IMR-90 (cell line): ENCODE results near the gene ADCK2. TPM values are rescaled to one million over a fixed set of nuclear protein-coding genes. Genes with fewer than 3 reads are reported as not detected.

ENCODE experiments used
- ATAC-seq: fragments of 200-7000 bp; cut with Tn5 transposase; 2 replicates; pipeline ENCODE4 v1.9.1; 2020; ENCODE audit warnings: low read depth, mild to moderate bottlenecking, moderate library complexity
- BruUV-seq: library from RNA; stranded (reverse); fragments of 400-500 nt; replicated peaks from 2 replicates; lab custom pipeline; 2021; lab: Mats Ljungman, UMichigan
- CTCF ChIA-PET: fragments of 300-600 bp; formaldehyde crosslinking; extraction: SDS; loops from one replicate; lab custom pipeline; 2021; ENCODE audit warnings: antibody characterized with exemption; lab: Yijun Ruan, JAX
- POLR2A ChIA-PET: fragments of 300-600 bp; sonication (Branson Sonifier 250); formaldehyde crosslinking; loops from one replicate; lab custom pipeline; 2022; ENCODE audit warnings: antibody characterized with exemption; ENCODE audit not compliant: unreplicated experiment; lab: Charles Lee
- DNase-seq: peaks from one replicate; pipeline ENCODE4 v3.0.0; 2013
- H2AFZ ChIP-seq: replicated peaks from 2 replicates; pipeline ENCODE3; 2013; ENCODE audit warnings: low read length, mild to moderate bottlenecking; ENCODE audit not compliant: poor library complexity
- H2AK5ac ChIP-seq: 2 replicates; pipeline ENCODE4 v1.6.1; 2013; ENCODE audit warnings: low read depth, low read length, inconsistent platforms
- H2AK9ac ChIP-seq: replicated peaks from 2 replicates; pipeline ENCODE3; 2013; ENCODE audit warnings: mild to moderate bottlenecking, low read depth, low read length, moderate library complexity; ENCODE audit not compliant: poor library complexity
- H2BK120ac ChIP-seq: 2 replicates; pipeline ENCODE4 v1.6.1; 2013; ENCODE audit warnings: low read depth, low read length, inconsistent platforms
- H2BK15ac ChIP-seq: 3 replicates; pipeline ENCODE4 v1.6.1; 2013; ENCODE audit warnings: low read depth, low read length, inconsistent platforms
- H2BK20ac ChIP-seq: 2 replicates; pipeline ENCODE4 v1.6.1; 2013; ENCODE audit warnings: low read depth, mild to moderate bottlenecking, inconsistent platforms, low read length, moderate library complexity
- H2BK5ac ChIP-seq: 2 replicates; pipeline ENCODE4 v1.6.1; 2013; ENCODE audit warnings: mild to moderate bottlenecking, low read depth, low read length, inconsistent platforms; ENCODE audit not compliant: poor library complexity, severe bottlenecking
- H3K14ac ChIP-seq: replicated peaks from 2 replicates; pipeline ENCODE4 v1.6.1; 2013; ENCODE audit warnings: low read depth, low read length, inconsistent platforms
- H3K18ac ChIP-seq: 2 replicates; pipeline ENCODE4 v1.6.1; 2013; ENCODE audit warnings: low read depth, low read length, control low read depth
- H3K23ac ChIP-seq: 2 replicates; pipeline ENCODE4 v1.6.1; 2013; ENCODE audit warnings: low read depth, low read length, inconsistent platforms
- H3K27ac ChIP-seq: 2 replicates; pipeline ENCODE4 v1.5.1; 2013; ENCODE audit warnings: mild to moderate bottlenecking, control low read depth, low read length; ENCODE audit not compliant: insufficient read depth
- H3K27me3 ChIP-seq: 2 replicates; pipeline ENCODE4 v1.6.1; 2013; ENCODE audit warnings: low read length; ENCODE audit not compliant: control insufficient read depth, insufficient read depth
- H3K36me3 ChIP-seq: 2 replicates; pipeline ENCODE4 v1.6.1; 2013; ENCODE audit warnings: low read length, mixed read lengths; ENCODE audit not compliant: control insufficient read depth, insufficient read depth
- H3K4ac ChIP-seq: 2 replicates; pipeline ENCODE4 v1.6.1; 2013; ENCODE audit warnings: low read depth, low read length, inconsistent platforms
- H3K4me1 ChIP-seq: 2 replicates; pipeline ENCODE4 v1.6.1; 2013; ENCODE audit warnings: low read length, mixed read lengths; ENCODE audit not compliant: control insufficient read depth, insufficient read depth
- H3K4me2 ChIP-seq: 2 replicates; pipeline ENCODE4 v1.6.1; 2013; ENCODE audit warnings: low read depth, mild to moderate bottlenecking, control low read depth, low read length, moderate library complexity
- H3K4me3 ChIP-seq: 2 replicates; pipeline ENCODE4 v1.5.1; 2013; ENCODE audit warnings: low read depth, mild to moderate bottlenecking, control low read depth, low read length, moderate library complexity; ENCODE audit not compliant: insufficient read depth
- H3K56ac ChIP-seq: 2 replicates; pipeline ENCODE4 v1.6.1; 2013; ENCODE audit warnings: low read length, inconsistent platforms; ENCODE audit not compliant: insufficient read depth; ENCODE audit errors: extremely low read depth
- H3K79me1 ChIP-seq, 2 experiments: 2 replicates each; pipeline ENCODE4 v1.6.1; 2013; ENCODE audit warnings: low read length in 2 of 2, inconsistent platforms in 1 of 2, low read depth in 1 of 2
- H3K9ac ChIP-seq: 2 replicates; pipeline ENCODE4 v1.6.1; 2013; ENCODE audit warnings: low read depth, low read length, control low read depth
- H3K9me1 ChIP-seq: 2 replicates; pipeline ENCODE4 v1.6.1; 2013; ENCODE audit warnings: low read length, inconsistent platforms; ENCODE audit not compliant: insufficient read depth
- H3K9me3 ChIP-seq: 2 replicates; pipeline ENCODE4 v1.6.1; 2013; ENCODE audit warnings: low read length; ENCODE audit not compliant: control insufficient read depth, insufficient read depth
- H4K20me1 ChIP-seq: 2 replicates; pipeline ENCODE4 v1.6.1; 2013; ENCODE audit warnings: low read length, inconsistent platforms; ENCODE audit not compliant: insufficient read depth
- H4K5ac ChIP-seq: 2 replicates; pipeline ENCODE4 v1.6.1; 2013; ENCODE audit warnings: mild to moderate bottlenecking, low read depth, low read length, control low read depth
- H4K8ac ChIP-seq, 2 experiments: 2 replicates each; pipeline ENCODE4 v1.6.1; 2013; ENCODE audit warnings: low read depth in 2 of 2, low read length in 2 of 2, control low read depth in 1 of 2, inconsistent platforms in 1 of 2
- H4K91ac ChIP-seq: 2 replicates; pipeline ENCODE4 v1.6.1; 2013; ENCODE audit warnings: low read depth, low read length, inconsistent platforms; ENCODE audit not compliant: insufficient read depth
- BHLHE40 ChIP-seq: fragments of 150-350 bp; IDR thresholded peaks from 2 replicates; pipeline ENCODE4 v1.6.1; 2016; ENCODE audit warnings: mild to moderate bottlenecking, low read depth, low read length
- RAD21 ChIP-seq: IDR thresholded peaks from 2 replicates; pipeline ENCODE4 v1.6.1; 2012; ENCODE audit warnings: low read length, improper control_type of control experiment
- SMC3 ChIP-seq: fragments of 150-350 bp; IDR thresholded peaks from 2 replicates; pipeline ENCODE4 v1.6.1; 2016; ENCODE audit warnings: low read depth, mild to moderate bottlenecking, antibody characterized with exemption, low read length, moderate library complexity
- WGBS, 2 experiments: methylation state at CpG; one replicate each; pipeline versions ENCODE4 v1.1.5 to v1.1.7; 2013; ENCODE audit warnings: missing lambda C conversion rate in 2 of 2; ENCODE audit not compliant: insufficient read length in 1 of 2; ENCODE audit errors: extremely low coverage in 2 of 2; 5-methylcytosine and 5-hydroxymethylcytosine counted together
- dilution Hi-C: fragments of 300-500 bp; cut with HindIII; formaldehyde crosslinking; loops from one replicate; pipeline ENCODE4 v1.14.3; 2018; ENCODE audit warnings: low sequenced_read_pairs; ENCODE audit not compliant: unreplicated experiment
- in situ Hi-C: fragments of 300-500 bp; cut with MboI; formaldehyde crosslinking; loops from 3 replicates; pipeline ENCODE4 v1.14.3; 2019; ENCODE audit warnings: low sequenced_read_pairs, inconsistent platforms, mixed read lengths
- intact Hi-C: fragments of 100-400 bp; cut with micrococcal nuclease; formaldehyde crosslinking; loops from 2 replicates; pipeline ENCODE4 v1.10.0; 2022
- polyA plus RNA-seq, 3 experiments: library from polyadenylated mRNA; depleted of rRNA; stranded (reverse); fragments of >200 nt; gene quantifications; 2 replicates each; pipeline ENCODE4 v1.2.3, GENCODE V29; 2012; ENCODE audit warnings: low replicate concordance in 1 of 3
- total RNA-seq: library from RNA; depleted of rRNA; stranded (reverse); fragments of >200 nt; gene quantifications from 2 replicates; pipeline ENCODE4 v1.2.3, GENCODE V29; 2012
- TF ChIP-seq, protein P1 (sequence below): fragments of 150-350 bp; IDR thresholded peaks from 2 replicates; pipeline ENCODE4 v1.6.1; 2016; ENCODE audit warnings: low read depth, mild to moderate bottlenecking, low read length, moderate library complexity, borderline replicate concordance
- TF ChIP-seq, protein P2 (sequence below): conservative IDR thresholded peaks from 2 replicates; pipeline ENCODE4 v1.5.1; 2012; ENCODE audit warnings: mild to moderate bottlenecking, low read depth, low read length, improper control_type of control experiment

Gene ADCK2
- total and polyA plus RNA-seq, 2 of the 4 experiments (the other 2 are of a cell fraction) = 7.1 to 10.0 TPM

DNA sequence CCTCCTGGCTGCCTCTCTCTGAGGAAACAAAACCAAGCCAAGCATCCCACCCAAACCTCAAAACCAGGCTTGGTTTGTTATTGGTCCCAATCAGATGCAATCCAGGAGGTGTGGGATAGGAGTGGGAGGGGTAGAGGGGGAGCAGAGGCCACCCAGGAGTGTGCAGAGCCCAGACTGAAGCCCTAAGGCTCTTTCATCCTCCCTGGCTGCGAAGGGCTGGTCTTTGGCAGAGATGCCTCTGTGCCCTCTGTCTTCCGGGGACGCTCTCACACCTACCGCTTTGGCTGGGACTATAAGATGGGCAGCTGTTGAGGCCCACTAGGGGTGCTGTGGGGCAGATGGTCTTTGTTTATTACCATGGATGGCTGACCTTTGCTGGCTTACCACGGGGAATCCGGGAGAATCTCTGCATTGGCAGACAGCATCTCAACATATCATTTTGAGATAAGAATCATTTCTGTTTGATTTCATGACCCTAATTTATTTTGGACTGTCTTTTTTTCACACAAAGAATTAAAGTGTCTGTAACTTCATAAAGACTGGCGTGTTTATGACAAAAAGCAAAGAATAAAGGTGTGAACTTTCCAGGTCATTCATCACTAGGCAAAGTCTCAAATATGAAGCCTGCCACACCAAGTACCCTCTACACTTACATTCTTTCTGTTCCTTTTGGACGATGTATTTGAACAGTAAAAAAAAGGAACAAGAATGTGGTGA, 25.7 kb upstream of the ADCK2 start:
- no CpG with 5 or more reads among the region's 8 CpGs for WGBS, 2 experiments

More for the DNA sequence above, 25.7 kb upstream of the ADCK2 start:
- Histone ChIP-seq H3K36me3 (no peaks in the 10 kb centered on the region), H4K91ac (no peak overlapping the region), H4K8ac (peak overlapping the region in 1 of 2 experiments; percentile 50; a peak in 1 of 4 replicates), H3K9ac (no peak overlapping the region), H3K4ac (0 out of 2 replicates have a peak overlapping the region, but pooled peaks have one; percentile 25), H3K9me1 (0 out of 2 replicates have a peak, but pooled peaks cover 3% of the 10 kb centered on the region), H2BK15ac (no peak overlapping the region), H2AFZ (peak overlapping the region; percentile 59), H2BK120ac (no peak overlapping the region), H3K27me3 (no peaks in the 10 kb centered on the region), H3K27ac (no peak overlapping the region), H2AK5ac (no peak overlapping the region; the same call in 1 of the 2 replicates), H3K23ac (no peak overlapping the region), H3K4me2 (no peak overlapping the region), H3K9me3 (no peaks in the 10 kb centered on the region), H2AK9ac (peak overlapping the region; percentile 29), H3K79me1 (no peaks in the 10 kb centered on the region; a peak in 1 of 4 replicates), H3K4me1 (peaks cover 10% of the 10 kb centered on the region), H2BK20ac (no peak overlapping the region), H3K18ac (no peak overlapping the region), H2BK5ac (no peak overlapping the region), H3K14ac (no peak overlapping the region), H4K20me1 (no peaks in the 10 kb centered on the region), H3K4me3 (no peak overlapping the region), H4K5ac (no peak overlapping the region), H3K56ac (no peak overlapping the region)
- CTCF ChIA-PET = interaction anchor here (0.6 to 1.4 kb wide), 4 partner anchors 9 to 68 kb away, joined by 3 read pairs; no protein-coding TSS in a partner anchor
- intact Hi-C loops = no loop called here
- no TSS peak for BruUV-seq
- peak; percentile 37 for DNase-seq
- dilution Hi-C loops = no loop called here
- ATAC-seq = peak; percentile 83
- POLR2A ChIA-PET = no interaction called here
- in situ Hi-C loops = no loop called here
- TF ChIP-seq SMC3 (peak; percentile 39), RAD21 (peak; percentile 40), BHLHE40 (no peak)
- TF ChIP-seq, protein P1, sequence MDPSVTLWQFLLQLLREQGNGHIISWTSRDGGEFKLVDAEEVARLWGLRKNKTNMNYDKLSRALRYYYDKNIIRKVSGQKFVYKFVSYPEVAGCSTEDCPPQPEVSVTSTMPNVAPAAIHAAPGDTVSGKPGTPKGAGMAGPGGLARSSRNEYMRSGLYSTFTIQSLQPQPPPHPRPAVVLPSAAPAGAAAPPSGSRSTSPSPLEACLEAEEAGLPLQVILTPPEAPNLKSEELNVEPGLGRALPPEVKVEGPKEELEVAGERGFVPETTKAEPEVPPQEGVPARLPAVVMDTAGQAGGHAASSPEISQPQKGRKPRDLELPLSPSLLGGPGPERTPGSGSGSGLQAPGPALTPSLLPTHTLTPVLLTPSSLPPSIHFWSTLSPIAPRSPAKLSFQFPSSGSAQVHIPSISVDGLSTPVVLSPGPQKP = no peak
- TF ChIP-seq, protein P2, sequence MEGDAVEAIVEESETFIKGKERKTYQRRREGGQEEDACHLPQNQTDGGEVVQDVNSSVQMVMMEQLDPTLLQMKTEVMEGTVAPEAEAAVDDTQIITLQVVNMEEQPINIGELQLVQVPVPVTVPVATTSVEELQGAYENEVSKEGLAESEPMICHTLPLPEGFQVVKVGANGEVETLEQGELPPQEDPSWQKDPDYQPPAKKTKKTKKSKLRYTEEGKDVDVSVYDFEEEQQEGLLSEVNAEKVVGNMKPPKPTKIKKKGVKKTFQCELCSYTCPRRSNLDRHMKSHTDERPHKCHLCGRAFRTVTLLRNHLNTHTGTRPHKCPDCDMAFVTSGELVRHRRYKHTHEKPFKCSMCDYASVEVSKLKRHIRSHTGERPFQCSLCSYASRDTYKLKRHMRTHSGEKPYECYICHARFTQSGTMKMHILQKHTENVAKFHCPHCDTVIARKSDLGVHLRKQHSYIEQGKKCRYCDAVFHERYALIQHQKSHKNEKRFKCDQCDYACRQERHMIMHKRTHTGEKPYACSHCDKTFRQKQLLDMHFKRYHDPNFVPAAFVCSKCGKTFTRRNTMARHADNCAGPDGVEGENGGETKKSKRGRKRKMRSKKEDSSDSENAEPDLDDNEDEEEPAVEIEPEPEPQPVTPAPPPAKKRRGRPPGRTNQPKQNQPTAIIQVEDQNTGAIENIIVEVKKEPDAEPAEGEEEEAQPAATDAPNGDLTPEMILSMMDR = peak; percentile 58
